Measurements from ENCODE around the gene PPFIBP1.
A peak's percentile ranks its signal among the peaks of the same experiment; 100 is the strongest.
"Not testable (repeated sequence)": the region's sequence is repeated elsewhere in the genome, so short reads cannot be mapped to it uniquely, and the experiment has no call there.

Gene PPFIBP1

GRCh38 chr12:27592548-27592947, 68.5 kb downstream of the PPFIBP1 start:
- no peak for TF ChIP-seq CTCF (IDR thresholded peaks at IDR 0.05; ENCODE audit: borderline replicate concordance, control extremely low read depth, extremely low read depth, insufficient read depth, missing control alignments)
- DNase-seq (ENCODE audit: low spot score), result peak; percentile 40
- in situ Hi-C loops (cut with MboI; ENCODE audit: low sequenced_read_pairs, unreplicated experiment), result no loop called here

- TF ChIP-seq CTCF (IDR thresholded peaks at IDR 0.05; ENCODE audit: borderline replicate concordance, control extremely low read depth, extremely low read depth, insufficient read depth, missing control alignments), result no peak
- in situ Hi-C loops (cut with MboI; ENCODE audit: low sequenced_read_pairs, unreplicated experiment), result no loop called here
- no peak for DNase-seq (ENCODE audit: low spot score)
Measured at GRCh38 chr12:27593266-27593665, 69.3 kb downstream of the PPFIBP1 start.

GRCh38 chr12:27595231-27595642, 71.2 kb downstream of the PPFIBP1 start:
- DNase-seq (ENCODE audit: low spot score), result no peak
- TF ChIP-seq CTCF (IDR thresholded peaks at IDR 0.05; ENCODE audit: borderline replicate concordance, control extremely low read depth, extremely low read depth, insufficient read depth, missing control alignments), result no peak
- in situ Hi-C loops (cut with MboI; ENCODE audit: low sequenced_read_pairs, unreplicated experiment), result no loop called here

GRCh38 chr12:27598866-27599265, 74.9 kb downstream of the PPFIBP1 start:
- DNase-seq (ENCODE audit: low spot score); in situ Hi-C loops (cut with MboI; ENCODE audit: low sequenced_read_pairs, unreplicated experiment): not testable (repeated sequence)

DNA sequence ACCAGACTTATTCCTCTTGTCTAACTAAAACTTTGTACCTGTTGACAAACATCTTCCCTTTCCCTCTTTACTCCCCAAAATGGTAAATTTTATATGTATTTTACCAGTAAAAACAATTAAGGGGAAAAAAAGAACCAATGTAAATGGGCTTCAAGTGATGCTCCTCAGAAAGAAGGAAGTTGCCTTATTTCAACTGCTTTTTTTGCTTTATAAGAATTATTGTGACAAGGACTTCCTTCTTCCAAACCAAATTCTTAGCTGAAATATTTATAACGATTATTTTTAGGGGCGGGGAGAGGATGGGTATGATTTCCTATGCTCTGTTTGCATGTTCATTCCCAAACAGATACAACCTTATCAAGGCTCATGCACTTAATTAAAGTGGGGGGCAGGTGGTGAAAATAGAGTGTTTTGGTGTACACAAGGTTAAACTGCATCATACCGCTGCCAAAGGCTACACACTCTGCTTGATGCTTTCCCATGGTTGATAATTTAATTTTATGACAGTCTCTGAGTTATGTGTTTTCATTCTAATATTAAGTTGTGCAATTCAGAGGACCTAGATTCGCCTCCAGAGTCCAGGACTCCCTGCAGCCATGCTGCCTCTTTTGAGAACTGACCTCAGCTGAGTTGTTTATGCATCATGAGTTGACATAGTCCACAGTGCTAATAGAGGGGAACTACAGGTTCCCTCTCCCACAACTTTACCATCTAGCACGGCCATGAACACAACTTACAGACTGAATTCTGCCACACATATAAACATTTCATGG, 77.2 kb downstream of the PPFIBP1 start:
- DNase-seq (ENCODE audit: low spot score); in situ Hi-C loops (cut with MboI; ENCODE audit: low sequenced_read_pairs, unreplicated experiment): not testable (repeated sequence)

DNA sequence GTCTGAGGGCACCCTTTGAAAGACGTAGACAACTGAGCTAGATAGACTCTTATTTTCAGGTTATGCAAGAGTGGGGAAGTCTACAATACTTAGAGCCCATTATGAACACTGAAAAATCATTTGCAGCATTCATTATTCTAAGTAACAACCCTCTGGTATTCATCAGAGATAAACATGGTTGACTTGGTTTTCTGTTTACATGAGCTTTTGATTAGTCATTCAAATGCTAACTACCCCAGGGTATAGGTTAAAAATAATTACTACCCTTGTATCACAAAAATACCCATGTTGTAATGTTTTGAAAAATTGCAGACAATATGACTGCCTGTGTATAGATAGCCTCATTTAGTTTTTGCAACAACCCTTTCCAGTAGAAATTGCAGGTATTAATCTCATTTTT, 78.5 kb downstream of the PPFIBP1 start:
- TF ChIP-seq CTCF (IDR thresholded peaks at IDR 0.05; ENCODE audit: borderline replicate concordance, control extremely low read depth, extremely low read depth, insufficient read depth, missing control alignments), result no peak
- DNase-seq (ENCODE audit: low spot score), result no peak
- in situ Hi-C loops (cut with MboI; ENCODE audit: low sequenced_read_pairs, unreplicated experiment), result no loop called here

- TF ChIP-seq CTCF (IDR thresholded peaks at IDR 0.05; ENCODE audit: borderline replicate concordance, control extremely low read depth, extremely low read depth, insufficient read depth, missing control alignments), result no peak
- in situ Hi-C loops (cut with MboI; ENCODE audit: low sequenced_read_pairs, unreplicated experiment), result no loop called here
- no peak for DNase-seq (ENCODE audit: low spot score)
Measured at GRCh38 chr12:27604431-27604830, 80.4 kb downstream of the PPFIBP1 start.

GRCh38 chr12:27606986-27607385, 83.0 kb downstream of the PPFIBP1 start:
- TF ChIP-seq CTCF (IDR thresholded peaks at IDR 0.05; ENCODE audit: borderline replicate concordance, control extremely low read depth, extremely low read depth, insufficient read depth, missing control alignments), result no peak
- in situ Hi-C loops (cut with MboI; ENCODE audit: low sequenced_read_pairs, unreplicated experiment), result no loop called here
- DNase-seq (ENCODE audit: low spot score), result no peak

Measured in GM13976 (cell line).